ENCODE results near the gene ARVCF. TPM values are rescaled to one million over a fixed set of nuclear protein-coding genes. Genes with fewer than 3 reads are reported as not detected.

The ARVCF gene
- total RNA-seq, 1 experiment from 2014 or later: 15.6 TPM

DNA sequence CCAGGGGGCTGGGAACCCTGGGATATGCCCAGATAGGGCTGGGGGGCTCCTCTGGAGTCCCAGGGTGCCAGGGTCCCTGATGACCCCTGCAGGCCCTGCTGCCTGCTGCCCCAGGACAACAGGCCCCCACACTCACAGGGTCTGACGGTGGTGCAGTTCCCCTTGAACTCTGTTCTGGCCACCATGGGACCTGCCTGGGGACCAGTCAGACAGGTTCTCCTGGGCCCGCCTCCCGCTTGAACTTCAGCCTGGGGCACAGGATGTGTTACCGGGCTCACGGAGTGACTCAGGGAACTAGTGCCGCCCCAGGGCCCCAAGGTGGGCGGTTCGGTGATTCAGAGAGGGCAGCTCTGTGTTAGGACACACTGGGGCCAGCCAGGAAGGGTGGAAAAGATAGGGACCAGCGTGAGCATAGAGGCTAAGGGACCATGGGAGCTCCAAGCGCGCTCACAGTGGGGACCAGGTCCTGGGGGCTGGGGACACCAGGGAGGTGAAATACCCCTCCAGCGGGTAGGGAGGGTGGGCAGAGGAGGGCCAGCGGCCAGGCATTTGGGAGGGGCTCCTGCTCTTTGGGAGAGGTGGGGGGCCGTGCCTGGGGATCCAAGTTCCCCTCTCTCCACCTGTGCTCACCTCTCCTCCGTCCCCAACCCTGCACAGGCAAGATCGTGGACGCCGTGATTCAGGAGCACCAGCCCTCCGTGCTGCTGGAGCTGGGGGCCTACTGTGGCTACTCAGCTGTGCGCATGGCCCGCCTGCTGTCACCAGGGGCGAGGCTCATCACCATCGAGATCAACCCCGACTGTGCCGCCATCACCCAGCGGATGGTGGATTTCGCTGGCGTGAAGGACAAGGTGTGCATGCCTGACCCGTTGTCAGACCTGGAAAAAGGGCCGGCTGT lies 53.5 kb downstream of the ARVCF start:
- Histone ChIP-seq H3K4me3 (peak overlapping the region; percentile 57), H3K9me2 (ENCODE audit: insufficient read depth) (no peaks in the 10 kb centered on the region), H4K20me1 (ENCODE audit: insufficient read depth) (no peaks in the 10 kb centered on the region), H3K27me3 (ENCODE audit: insufficient read depth, low read depth) (no peaks in the 10 kb centered on the region), H3K4me2 (peak overlapping the region; percentile 94), H3K9me3 (ENCODE audit: insufficient read depth, low read depth) (no peaks in the 10 kb centered on the region), H3K79me2 (ENCODE audit: low read depth) (peaks cover 15% of the 10 kb centered on the region; the same call in 1 of the 2 replicates), H3K4me1 (replicated peaks; ENCODE audit: insufficient read depth) (peaks cover 15% of the 10 kb centered on the region), H2AFZ (peak overlapping the region; percentile 52; the same call in 1 of the 2 replicates), H3K36me3 (ENCODE audit: low read depth) (no peaks in the 10 kb centered on the region), H3K27ac (peak overlapping the region; percentile 68), H3F3A (ENCODE audit: insufficient read depth, low read depth) (peaks cover 6% of the 10 kb centered on the region; the same call in 1 of the 2 replicates)
- intact Hi-C loops (cut with micrococcal nuclease; ENCODE audit: unreplicated experiment): loop anchor here (2.0 to 10.0 kb wide), 2 partner anchors 154 to 322 kb away; partner anchors contain the start of genes RANBP1 and TRMT2A
- ChIA-PET CTCF (interaction anchor here (0.6 to 1.8 kb wide), 4 partner anchors 10 to 307 kb away, joined by 4 to 9 read pairs (median 6); no protein-coding TSS in a partner anchor), POLR2A (ENCODE audit: unreplicated experiment) (no interaction called here)
- TSS peak; percentile 20 for BruUV-seq (replicated peaks)
- peak; percentile 88 to 91 for DNase-seq
- TF ChIP-seq, protein P1, sequence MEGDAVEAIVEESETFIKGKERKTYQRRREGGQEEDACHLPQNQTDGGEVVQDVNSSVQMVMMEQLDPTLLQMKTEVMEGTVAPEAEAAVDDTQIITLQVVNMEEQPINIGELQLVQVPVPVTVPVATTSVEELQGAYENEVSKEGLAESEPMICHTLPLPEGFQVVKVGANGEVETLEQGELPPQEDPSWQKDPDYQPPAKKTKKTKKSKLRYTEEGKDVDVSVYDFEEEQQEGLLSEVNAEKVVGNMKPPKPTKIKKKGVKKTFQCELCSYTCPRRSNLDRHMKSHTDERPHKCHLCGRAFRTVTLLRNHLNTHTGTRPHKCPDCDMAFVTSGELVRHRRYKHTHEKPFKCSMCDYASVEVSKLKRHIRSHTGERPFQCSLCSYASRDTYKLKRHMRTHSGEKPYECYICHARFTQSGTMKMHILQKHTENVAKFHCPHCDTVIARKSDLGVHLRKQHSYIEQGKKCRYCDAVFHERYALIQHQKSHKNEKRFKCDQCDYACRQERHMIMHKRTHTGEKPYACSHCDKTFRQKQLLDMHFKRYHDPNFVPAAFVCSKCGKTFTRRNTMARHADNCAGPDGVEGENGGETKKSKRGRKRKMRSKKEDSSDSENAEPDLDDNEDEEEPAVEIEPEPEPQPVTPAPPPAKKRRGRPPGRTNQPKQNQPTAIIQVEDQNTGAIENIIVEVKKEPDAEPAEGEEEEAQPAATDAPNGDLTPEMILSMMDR (conservative IDR thresholded peaks at IDR 0.05): no peak
- TF ChIP-seq EZH2 (IDR thresholded peaks at IDR 0.05; ENCODE audit: low read depth): no peak

DNA sequence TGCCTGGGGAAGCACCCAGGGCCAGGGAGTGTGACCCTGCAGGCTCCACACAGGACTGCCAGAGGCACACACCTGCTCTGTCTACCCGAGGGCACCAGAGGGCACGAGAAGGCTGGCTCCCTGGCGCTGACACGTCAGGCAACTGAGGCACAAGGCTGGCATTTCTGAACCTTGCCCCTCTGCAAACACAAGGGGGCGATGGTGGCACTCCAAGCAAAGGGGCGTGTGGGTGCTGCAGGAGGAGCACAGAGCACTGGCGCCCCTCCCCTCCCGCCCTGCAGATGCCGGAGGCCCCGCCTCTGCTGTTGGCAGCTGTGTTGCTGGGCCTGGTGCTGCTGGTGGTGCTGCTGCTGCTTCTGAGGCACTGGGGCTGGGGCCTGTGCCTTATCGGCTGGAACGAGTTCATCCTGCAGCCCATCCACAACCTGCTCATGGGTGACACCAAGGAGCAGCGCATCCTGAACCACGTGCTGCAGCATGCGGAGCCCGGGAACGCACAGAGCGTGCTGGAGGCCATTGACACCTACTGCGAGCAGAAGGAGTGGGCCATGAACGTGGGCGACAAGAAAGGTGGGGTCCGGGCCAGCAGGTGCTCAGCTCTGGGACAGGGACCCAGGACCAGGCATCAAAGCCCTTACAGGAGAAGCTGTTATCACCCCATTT lies 54.2 kb downstream of the ARVCF start:
- H3K9me3 ChIP-seq (ENCODE audit: insufficient read depth, low read depth): no peaks in the 10 kb centered on the region

More for the DNA sequence above, 54.2 kb downstream of the ARVCF start:
- TF ChIP-seq, protein P1 (conservative IDR thresholded peaks at IDR 0.05): peak; percentile 77
- no peak for TF ChIP-seq EZH2 (IDR thresholded peaks at IDR 0.05; ENCODE audit: low read depth)
- ChIA-PET POLR2A (ENCODE audit: unreplicated experiment) (no interaction called here), CTCF (interaction anchor here (0.6 to 1.8 kb wide), 4 partner anchors 9 to 308 kb away, joined by 4 to 9 read pairs (median 6); no protein-coding TSS in a partner anchor)
- Histone ChIP-seq H3K4me3 (peak overlapping the region; percentile 57), H3K36me3 (ENCODE audit: low read depth) (no peaks in the 10 kb centered on the region), H2AFZ (no peak overlapping the region), H3F3A (ENCODE audit: insufficient read depth, low read depth) (peaks cover 6% of the 10 kb centered on the region; the same call in 1 of the 2 replicates), H4K20me1 (ENCODE audit: insufficient read depth) (no peaks in the 10 kb centered on the region), H3K4me1 (replicated peaks; ENCODE audit: insufficient read depth) (peaks cover 15% of the 10 kb centered on the region), H3K27ac (peak overlapping the region; percentile 68), H3K4me2 (peak overlapping the region; percentile 94), H3K27me3 (ENCODE audit: insufficient read depth, low read depth) (no peaks in the 10 kb centered on the region), H3K79me2 (ENCODE audit: low read depth) (peaks cover 15% of the 10 kb centered on the region; the same call in 1 of the 2 replicates), H3K9me2 (ENCODE audit: insufficient read depth) (no peaks in the 10 kb centered on the region)
- intact Hi-C loops (cut with micrococcal nuclease; ENCODE audit: unreplicated experiment): loop anchor here (2.0 to 10.0 kb wide), 2 partner anchors 154 to 322 kb away; partner anchors contain the start of genes RANBP1 and TRMT2A
- peak; percentile 66 to 67 for DNase-seq
- BruUV-seq (replicated peaks): no TSS peak
